ENCODE measurements around the gene PRADC1. TPM values are rescaled to one million over a fixed set of nuclear protein-coding genes. Genes with fewer than 3 reads are reported as not detected.
A peak's percentile ranks its signal among the peaks of the same experiment; 100 is the strongest.

Gene PRADC1
- total RNA-seq, 2 experiments from 2014 or later, result 19.0 to 19.1 TPM

DNA sequence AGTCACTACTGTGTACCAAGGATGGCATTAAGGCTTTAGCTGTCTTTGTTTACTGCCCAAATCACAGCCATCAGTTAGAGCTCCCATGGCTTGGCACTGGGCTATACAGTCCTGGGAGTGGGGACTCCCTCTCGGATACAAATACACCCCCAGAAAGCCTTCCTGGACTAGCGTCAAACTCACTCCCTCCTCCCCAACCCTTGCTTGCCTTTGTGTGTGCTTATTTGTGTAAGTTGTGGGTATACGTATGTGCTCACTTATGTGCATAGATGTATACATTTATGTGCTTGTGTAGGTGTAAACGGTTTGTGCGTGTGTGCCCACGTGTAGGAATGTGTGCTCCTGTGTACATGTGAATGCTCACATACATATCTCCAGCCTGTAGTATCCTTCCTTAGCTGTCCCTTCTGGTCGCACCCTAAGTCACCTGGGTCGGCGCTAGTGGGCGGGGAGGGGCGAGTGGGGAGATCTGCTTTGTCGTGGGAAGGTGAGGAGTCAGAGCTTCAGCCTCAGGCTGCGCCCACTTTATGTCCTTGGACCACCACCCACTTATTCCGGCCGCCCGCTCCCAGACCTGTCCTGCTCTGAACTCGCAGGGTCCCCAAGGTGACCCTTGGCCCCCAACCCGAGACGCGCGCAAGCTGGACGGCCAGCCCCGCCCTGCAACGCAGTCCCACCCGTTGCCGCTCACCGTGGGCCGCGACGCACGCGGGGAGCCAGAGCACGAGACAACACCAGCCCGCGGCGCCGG is 461 bp downstream of the PRADC1 start:
- peak overlapping the region; percentile 83 for H3K27ac Mint-ChIP-seq
- peak overlapping the region; percentile 85 for H3K4me3 Mint-ChIP-seq
- no peaks in the 10 kb centered on the region for H3K27me3 Mint-ChIP-seq (ENCODE audit: low read depth)
- H3K36me3 Mint-ChIP-seq (ENCODE audit: low read depth), result peaks cover 19% of the 10 kb centered on the region
- POLR2A ChIA-PET, result interaction anchor here (0.6 to 2.8 kb wide), 6 partner anchors 12 to 161 kb away, joined by 3 to 21 read pairs (median 5); partner anchors contain the start of genes ALMS1 and SFXN5
- CTCF ChIA-PET, result interaction anchor here (0.7 to 5.1 kb wide), 10 partner anchors 9 to 888 kb away, joined by 3 to 43 read pairs (median 6); partner anchors contain the start of genes FBXO41 and SMYD5
- no peaks in the 10 kb centered on the region for H3K9me3 Mint-ChIP-seq (ENCODE audit: insufficient read depth)
- ATAC-seq, result peak; percentile 2
- DNase-seq, result peak; percentile 52
- peaks cover 31% of the 10 kb centered on the region for H3K4me1 Mint-ChIP-seq (ENCODE audit: low read depth)

DNA sequence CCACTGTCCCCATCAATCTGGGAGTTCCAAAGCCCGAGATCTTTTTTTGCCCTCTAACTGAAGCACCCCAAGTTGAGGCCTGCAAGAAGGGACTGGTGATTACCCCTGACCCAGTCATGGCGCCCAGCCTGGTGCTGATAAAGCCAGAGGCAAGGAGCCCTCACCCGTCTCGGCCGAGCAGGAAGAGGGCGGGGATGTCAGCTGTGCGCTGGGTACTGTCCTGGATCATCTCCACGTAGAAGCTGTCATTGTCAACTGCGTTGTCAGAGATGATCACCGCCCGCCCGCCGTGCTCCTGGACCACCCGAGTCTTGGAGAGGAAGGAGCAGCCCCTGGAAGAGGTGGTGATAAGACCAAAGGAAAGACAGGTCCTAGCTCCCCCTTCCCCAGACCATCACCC is 4.4 kb downstream of the PRADC1 start:
- Mint-ChIP-seq H3K27me3 (ENCODE audit: low read depth) (no peaks in the 10 kb centered on the region), H3K27ac (no peak overlapping the region), H3K36me3 (ENCODE audit: low read depth) (peaks cover 2% of the 10 kb centered on the region), H3K4me1 (ENCODE audit: low read depth) (peaks cover 22% of the 10 kb centered on the region), H3K4me3 (no peak overlapping the region), H3K9me3 (ENCODE audit: insufficient read depth) (no peaks in the 10 kb centered on the region)
- POLR2A ChIA-PET, result no interaction called here
- ATAC-seq, result no peak
- CTCF ChIA-PET, result interaction anchor here (1.1 to 5.1 kb wide), 3 partner anchors 16 to 1228 kb away, joined by 3 to 17 read pairs (median 9); no protein-coding TSS in a partner anchor
- DNase-seq, result no peak

DNA sequence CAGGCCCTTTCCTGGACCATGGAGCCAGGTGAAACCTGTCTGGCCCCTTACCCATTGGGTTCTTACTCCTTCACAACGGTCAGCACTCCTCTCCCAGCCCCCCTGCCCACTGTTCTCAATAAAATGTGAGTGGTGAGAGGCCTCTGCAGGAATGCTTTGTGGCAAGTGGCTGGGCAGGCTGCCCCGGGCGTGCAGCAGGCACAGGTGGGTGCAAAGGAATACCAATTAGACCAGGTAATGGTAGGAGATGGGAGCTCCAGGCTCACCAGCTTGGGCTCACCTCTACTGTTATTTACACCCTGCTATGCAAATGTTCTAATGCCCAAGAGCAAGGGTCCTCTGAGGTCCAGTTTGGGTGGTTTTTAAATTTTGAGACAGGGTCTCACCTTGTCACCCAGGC is 6.0 kb downstream of the PRADC1 start:
- Mint-ChIP-seq H3K36me3 (ENCODE audit: low read depth) (peaks cover 8% of the 10 kb centered on the region), H3K4me3 (no peak overlapping the region), H3K9me3 (ENCODE audit: insufficient read depth) (no peaks in the 10 kb centered on the region), H3K4me1 (ENCODE audit: low read depth) (peaks cover 17% of the 10 kb centered on the region), H3K27me3 (ENCODE audit: low read depth) (no peaks in the 10 kb centered on the region), H3K27ac (no peak overlapping the region)
- no peak for DNase-seq
- ChIA-PET POLR2A (no interaction called here), CTCF (interaction anchor here (5.1 kb wide), 1 partner anchor 14 kb away, joined by 17 read pairs; no protein-coding TSS in a partner anchor)
- ATAC-seq, result no peak

DNA sequence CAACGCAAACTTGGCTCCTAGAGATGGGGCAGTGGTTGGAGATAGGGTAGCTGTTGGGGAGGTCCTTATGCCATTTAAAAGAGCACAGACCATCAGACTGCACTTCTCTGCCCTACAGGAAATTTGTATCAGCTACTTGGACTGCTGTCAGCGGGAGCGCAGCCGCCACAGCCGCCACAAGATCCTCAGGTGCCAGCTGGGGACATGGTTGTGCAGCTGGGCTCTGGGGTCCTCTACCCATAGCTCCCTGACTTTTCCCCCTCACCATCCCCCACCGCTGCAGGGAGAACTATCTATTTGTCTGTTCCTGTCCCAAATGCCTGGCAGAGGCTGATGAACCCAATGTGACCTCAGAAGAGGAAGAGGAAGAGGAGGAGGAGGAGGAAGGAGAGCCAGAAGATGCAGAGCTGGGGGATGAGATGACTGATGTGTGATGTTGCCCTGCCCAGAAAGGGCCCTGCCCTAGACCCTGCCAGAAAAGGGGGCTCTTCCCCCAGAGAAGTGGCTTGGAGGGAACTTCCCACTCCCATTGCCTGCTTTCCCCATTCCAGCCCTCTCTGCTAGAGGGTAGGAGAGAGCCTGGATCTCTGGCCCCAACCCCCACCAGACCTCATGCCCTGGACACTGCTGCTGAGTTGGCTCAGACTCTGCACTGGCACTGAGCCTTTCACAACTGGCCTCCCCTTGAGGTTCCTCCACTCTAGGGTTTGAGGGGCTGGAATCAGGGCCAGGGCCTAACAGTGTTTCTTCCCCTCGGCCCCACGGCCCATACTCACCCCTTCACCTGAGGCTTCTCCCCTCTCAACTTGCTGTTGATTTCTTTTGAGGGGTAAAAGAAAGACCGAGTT is 7.3 kb downstream of the PRADC1 start:
- DNase-seq, result no peak
- ChIA-PET POLR2A (interaction anchor here (0.6 to 2.8 kb wide), 2 partner anchors 9 to 11 kb away, joined by 4 to 10 read pairs; partner anchors contain the start of genes CCT7 and PRADC1), CTCF (interaction anchor here (0.8 to 1.5 kb wide), 3 partner anchors 11 to 65 kb away, joined by 3 to 9 read pairs (median 4); no protein-coding TSS in a partner anchor)
- no peak overlapping the region for H3K4me3 Mint-ChIP-seq
- H3K4me1 Mint-ChIP-seq (ENCODE audit: low read depth), result peaks cover 14% of the 10 kb centered on the region
- H3K27ac Mint-ChIP-seq, result peak overlapping the region; percentile 70
- H3K9me3 Mint-ChIP-seq (ENCODE audit: insufficient read depth), result no peaks in the 10 kb centered on the region
- H3K27me3 Mint-ChIP-seq (ENCODE audit: low read depth), result no peaks in the 10 kb centered on the region
- ATAC-seq, result no peak
- H3K36me3 Mint-ChIP-seq (ENCODE audit: low read depth), result peaks cover 21% of the 10 kb centered on the region

DNA sequence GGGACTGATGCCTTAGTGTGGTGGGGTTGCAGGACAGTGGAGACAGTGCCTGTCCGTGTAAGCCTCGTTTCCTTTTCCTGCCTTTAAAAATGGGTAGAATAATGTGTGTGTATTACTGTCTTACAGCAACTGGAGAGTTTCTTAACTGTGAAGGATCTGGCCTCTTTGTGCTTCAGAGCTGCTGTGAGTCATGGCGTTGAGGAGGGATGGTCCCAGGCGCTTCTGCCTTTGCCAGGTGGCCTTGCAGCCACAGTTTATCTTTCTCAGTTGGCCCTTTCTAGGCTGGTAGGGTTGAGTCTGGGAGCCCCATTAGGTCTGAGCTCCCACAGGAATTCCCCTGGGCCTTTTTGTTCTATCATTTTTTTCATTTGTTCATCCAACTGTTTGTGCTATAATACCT is 9.2 kb downstream of the PRADC1 start:
- POLR2A ChIA-PET, result interaction anchor here (1.1 to 2.8 kb wide), 2 partner anchors 11 to 67 kb away, joined by 3 to 10 read pairs; partner anchors contain the start of genes CCT7 and PRADC1
- CTCF ChIA-PET, result interaction anchor here (1.1 kb wide), 1 partner anchor 11 kb away, joined by 3 read pairs; no protein-coding TSS in a partner anchor
- no peak overlapping the region for H3K4me3 Mint-ChIP-seq
- ATAC-seq (no peak), DNase-seq (no peak)
- peaks cover 24% of the 10 kb centered on the region for H3K36me3 Mint-ChIP-seq (ENCODE audit: low read depth)
- no peaks in the 10 kb centered on the region for H3K27me3 Mint-ChIP-seq (ENCODE audit: low read depth)
- peaks cover 14% of the 10 kb centered on the region for H3K4me1 Mint-ChIP-seq (ENCODE audit: low read depth)
- peak overlapping the region; percentile 22 for H3K27ac Mint-ChIP-seq
- no peaks in the 10 kb centered on the region for H3K9me3 Mint-ChIP-seq (ENCODE audit: insufficient read depth)

DNA sequence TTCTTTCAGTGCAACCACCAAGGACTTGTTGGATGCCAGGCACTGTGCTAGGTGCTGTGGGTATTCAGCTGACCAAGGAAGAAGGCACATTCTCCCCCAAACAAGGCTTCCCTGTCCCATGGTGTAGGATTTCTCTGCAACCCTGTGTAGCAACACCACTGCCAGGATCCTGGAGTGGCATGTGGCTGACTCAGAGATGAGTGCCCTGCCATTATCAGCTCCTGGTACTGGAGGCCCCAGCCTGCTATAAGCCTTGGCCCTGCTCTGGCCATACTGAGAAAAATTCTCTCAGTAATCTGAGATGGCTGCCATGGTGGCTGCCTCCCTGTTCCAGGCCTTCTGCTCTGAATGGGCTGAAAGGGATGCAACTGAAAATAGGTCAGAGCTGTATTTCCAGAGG is 14.7 kb downstream of the PRADC1 start:
- ChIA-PET CTCF (interaction anchor here (2.2 kb wide), 1 partner anchor 41 kb away, joined by 10 read pairs; no protein-coding TSS in a partner anchor), POLR2A (interaction anchor here (0.6 to 5.3 kb wide), 2 partner anchors 15 to 107 kb away, joined by 4 to 21 read pairs; partner anchors contain the start of genes CCT7 and PRADC1)
- Mint-ChIP-seq H3K9me3 (ENCODE audit: insufficient read depth) (no peaks in the 10 kb centered on the region), H3K27me3 (ENCODE audit: low read depth) (no peaks in the 10 kb centered on the region), H3K27ac (no peak overlapping the region), H3K36me3 (ENCODE audit: low read depth) (peaks cover 24% of the 10 kb centered on the region), H3K4me1 (ENCODE audit: low read depth) (peaks cover 20% of the 10 kb centered on the region), H3K4me3 (no peak overlapping the region)
- ATAC-seq (no peak), DNase-seq (no peak)

DNA sequence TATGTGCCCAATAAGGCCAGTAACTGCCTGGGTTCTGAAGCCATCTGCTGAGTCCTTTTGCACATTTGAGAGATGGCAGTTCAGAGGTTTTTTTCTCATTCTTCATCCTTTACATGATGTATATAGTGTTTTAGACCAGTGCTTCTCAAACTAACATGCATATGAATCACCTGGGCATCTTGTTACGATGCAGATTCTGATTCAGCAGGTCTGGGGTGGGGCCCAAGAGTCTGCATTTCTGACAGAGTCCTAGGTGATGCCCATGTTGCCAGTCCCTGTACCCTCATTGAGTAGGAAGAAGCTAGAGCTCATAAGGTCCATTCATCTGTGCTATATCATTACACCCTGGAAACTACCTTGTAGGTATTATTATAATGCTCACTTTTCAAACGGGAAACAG is 15.2 kb downstream of the PRADC1 start:
- Mint-ChIP-seq H3K4me3 (no peak overlapping the region), H3K27ac (no peak overlapping the region), H3K27me3 (ENCODE audit: low read depth) (no peaks in the 10 kb centered on the region), H3K4me1 (ENCODE audit: low read depth) (peaks cover 24% of the 10 kb centered on the region), H3K36me3 (ENCODE audit: low read depth) (peaks cover 21% of the 10 kb centered on the region), H3K9me3 (ENCODE audit: insufficient read depth) (no peaks in the 10 kb centered on the region)
- ChIA-PET POLR2A (interaction anchor here (5.3 kb wide), 1 partner anchor 16 kb away, joined by 21 read pairs; the partner anchor contains the start of genes CCT7 and PRADC1), CTCF (interaction anchor here (2.2 kb wide), 1 partner anchor 41 kb away, joined by 10 read pairs; no protein-coding TSS in a partner anchor)
- ATAC-seq, result no peak
- no peak for DNase-seq

DNA sequence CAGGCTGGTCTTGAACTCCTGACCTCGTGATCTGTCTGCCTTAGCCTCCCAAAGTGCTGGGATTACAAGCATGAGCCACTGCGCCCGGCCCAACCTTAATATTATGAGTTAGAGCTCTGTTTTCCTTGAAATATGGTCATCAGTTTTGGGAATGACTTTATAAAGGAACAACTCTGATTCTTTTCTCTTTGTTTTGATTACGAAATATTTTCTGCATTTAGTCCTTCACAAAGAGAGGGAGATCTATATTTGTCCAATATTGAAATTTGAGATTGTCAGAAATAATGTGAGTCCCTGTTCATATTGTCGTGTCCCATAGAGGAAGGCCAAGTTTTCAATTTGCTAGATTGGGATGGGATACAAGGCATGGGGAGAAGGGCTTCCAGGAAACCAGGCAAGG is 15.9 kb downstream of the PRADC1 start:
- CTCF ChIA-PET, result interaction anchor here (1.6 to 2.2 kb wide), 2 partner anchors 40 to 73 kb away, joined by 4 to 10 read pairs; no protein-coding TSS in a partner anchor
- ATAC-seq, result no peak
- DNase-seq, result no peak
- no peak overlapping the region for H3K27ac Mint-ChIP-seq
- H3K4me3 Mint-ChIP-seq, result no peak overlapping the region
- H3K9me3 Mint-ChIP-seq (ENCODE audit: insufficient read depth), result no peaks in the 10 kb centered on the region
- H3K36me3 Mint-ChIP-seq (ENCODE audit: low read depth), result peaks cover 18% of the 10 kb centered on the region
- POLR2A ChIA-PET, result interaction anchor here (5.3 kb wide), 1 partner anchor 16 kb away, joined by 21 read pairs; the partner anchor contains the start of genes CCT7 and PRADC1
- no peaks in the 10 kb centered on the region for H3K27me3 Mint-ChIP-seq (ENCODE audit: low read depth)
- H3K4me1 Mint-ChIP-seq (ENCODE audit: low read depth), result peaks cover 28% of the 10 kb centered on the region

DNA sequence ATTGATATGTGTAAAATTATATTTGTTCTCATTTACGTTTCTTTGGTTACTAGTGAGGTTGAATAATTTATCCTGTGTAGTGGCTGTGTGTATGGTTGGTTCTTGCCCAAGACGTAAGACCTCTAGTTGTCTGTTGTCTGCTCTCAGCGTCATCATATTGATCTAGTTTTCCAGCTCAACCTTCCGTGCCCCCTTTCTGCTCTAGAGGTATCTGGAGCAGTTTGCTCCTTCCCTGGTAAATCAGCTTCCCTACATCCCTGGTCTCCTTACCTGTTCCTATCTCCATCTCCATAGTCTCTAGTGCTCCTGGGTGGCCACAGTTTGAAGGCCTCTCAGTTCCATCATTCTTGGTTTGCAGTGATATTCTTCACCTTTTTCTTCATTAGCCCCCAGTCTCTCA is 17.8 kb downstream of the PRADC1 start:
- H3K9me3 Mint-ChIP-seq (ENCODE audit: insufficient read depth), result no peaks in the 10 kb centered on the region
- H3K36me3 Mint-ChIP-seq (ENCODE audit: low read depth), result peaks cover 5% of the 10 kb centered on the region
- H3K4me1 Mint-ChIP-seq (ENCODE audit: low read depth), result peaks cover 28% of the 10 kb centered on the region
- ATAC-seq (no peak), DNase-seq (no peak)
- H3K27me3 Mint-ChIP-seq (ENCODE audit: low read depth), result no peaks in the 10 kb centered on the region
- CTCF ChIA-PET, result interaction anchor here (0.9 to 1.8 kb wide), 4 partner anchors 10 to 75 kb away, joined by 4 to 6 read pairs (median 5); partner anchors contain the start of gene PRADC1
- H3K4me3 Mint-ChIP-seq, result peak overlapping the region; percentile 92
- POLR2A ChIA-PET, result interaction anchor here (1.0 kb wide), 2 partner anchors 11 to 19 kb away, joined by 4 to 5 read pairs; partner anchors contain the start of gene CCT7
- no peak overlapping the region for H3K27ac Mint-ChIP-seq

DNA sequence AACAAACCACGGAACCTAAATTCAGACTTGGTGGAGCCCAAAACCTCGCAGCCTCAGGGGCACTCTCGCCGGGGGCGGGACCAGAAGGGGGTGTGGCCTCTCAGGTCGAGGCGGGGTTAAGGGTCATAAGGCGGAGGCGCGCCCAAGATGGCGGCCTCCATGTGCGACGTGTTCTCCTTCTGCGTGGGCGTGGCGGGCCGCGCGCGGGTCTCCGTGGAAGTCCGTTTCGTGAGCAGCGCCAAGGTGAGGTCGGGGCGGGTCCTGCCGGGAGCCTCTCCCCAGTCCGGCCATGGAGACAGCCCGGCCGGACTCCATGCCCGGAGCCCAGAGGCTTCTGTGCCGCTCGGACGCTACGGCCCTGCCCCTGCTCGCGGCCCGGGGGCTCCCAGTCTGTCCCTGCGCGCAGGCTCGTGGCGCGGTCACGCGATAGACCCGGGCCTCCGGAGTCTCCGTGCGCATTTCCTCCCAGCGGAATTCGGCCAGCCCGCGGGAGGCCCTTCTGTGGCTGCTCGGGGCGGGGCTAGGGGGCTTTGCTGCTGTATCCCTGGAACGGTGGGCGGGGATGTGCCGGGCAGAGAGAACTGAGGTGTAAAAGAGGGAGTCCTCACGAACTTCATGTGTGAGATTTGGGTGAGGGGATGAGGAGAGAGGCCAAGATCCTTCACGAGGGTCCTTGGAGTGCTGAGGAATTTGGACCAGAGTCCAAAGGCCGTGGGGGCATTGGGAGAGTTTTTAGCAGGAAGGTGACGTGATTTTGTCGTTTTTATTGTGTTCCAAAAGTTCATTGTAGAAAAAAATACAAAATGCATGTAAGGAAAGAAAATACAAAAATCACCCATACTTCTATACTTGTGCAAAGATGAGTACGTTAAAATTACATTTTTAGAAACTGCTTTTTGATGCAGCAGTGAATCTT is 18.7 kb downstream of the PRADC1 start, which contains the start of gene SMYD5:
SMYD5 (plus strand) TSS at position 126 of the 916 bp plus-strand sequence; CDS start at position 148, 22 bp downstream.
- Mint-ChIP-seq H3K4me3 (peak within 1 kb of the TSS; percentile 92), H3K27me3 (ENCODE audit: low read depth) (peaks cover 3% of the 10 kb centered on the region), H3K27ac (peak within 1 kb of the TSS; percentile 88), H3K9me3 (ENCODE audit: insufficient read depth) (no peaks in the 10 kb centered on the region), H3K36me3 (ENCODE audit: low read depth) (peaks cover 5% of the 10 kb centered on the region), H3K4me1 (ENCODE audit: low read depth) (peaks cover 28% of the 10 kb centered on the region)
- ATAC-seq, result peak; percentile 95
- POLR2A ChIA-PET, result interaction anchor here (1.0 to 2.0 kb wide), 3 partner anchors 12 to 37 kb away, joined by 4 to 5 read pairs (median 5); partner anchors contain the start of gene CCT7
- DNase-seq, result peak; percentile 94
- CTCF ChIA-PET, result interaction anchor here (0.9 to 6.9 kb wide), 9 partner anchors 10 to 320 kb away, joined by 4 to 112 read pairs (median 19); partner anchors contain the start of genes CCT7 and PRADC1

Measured in activated CD8-positive, alpha-beta T cell treated with anti-CD3 and anti-CD28 coated beads, Interleukin-2, amount 10 ng/mL, durations not matched to agents 7 days and 5 days (primary cell).